ENCODE measurements around the gene PLA2G5.
"Not testable (repeated sequence)": the region's sequence is repeated elsewhere in the genome, so short reads cannot be mapped to it uniquely, and the experiment has no call there.

The PLA2G5 gene

DNA sequence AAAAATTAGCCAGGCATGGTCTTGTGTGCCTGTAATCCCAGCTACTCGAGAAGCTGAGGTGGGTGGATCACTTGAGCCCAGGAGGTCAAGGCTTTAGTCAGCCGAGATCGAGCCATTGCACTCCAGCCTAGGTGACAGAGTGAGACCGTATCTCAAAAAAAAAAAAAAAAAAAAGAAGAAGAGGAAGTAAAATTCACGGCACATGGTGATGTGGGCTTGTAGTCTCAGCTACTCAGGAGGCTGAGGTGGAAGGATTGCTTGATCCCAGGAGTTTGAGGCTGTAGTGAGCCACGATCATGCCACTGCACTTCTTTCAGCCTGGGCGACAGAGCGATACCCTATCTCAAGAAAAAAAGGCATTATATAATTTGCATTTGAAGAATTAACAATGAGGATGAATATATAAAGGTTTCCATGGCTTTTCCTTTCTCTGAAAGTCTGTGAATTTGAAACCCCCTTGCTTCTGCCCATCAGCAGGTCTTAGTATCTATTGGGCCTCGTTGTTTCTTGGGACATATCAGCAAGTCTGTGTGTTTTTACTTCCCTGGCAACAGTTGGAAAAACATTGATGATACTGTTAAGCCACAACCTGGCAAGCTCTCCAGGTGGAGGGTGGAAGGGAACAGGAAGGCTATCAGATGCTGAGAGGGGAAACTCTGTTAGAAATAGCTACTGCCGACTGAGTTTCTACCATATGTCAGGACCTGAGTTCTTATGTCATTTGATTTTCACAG, 53.9 kb downstream of the PLA2G5 start:
- no peak for DNase-seq

DNA sequence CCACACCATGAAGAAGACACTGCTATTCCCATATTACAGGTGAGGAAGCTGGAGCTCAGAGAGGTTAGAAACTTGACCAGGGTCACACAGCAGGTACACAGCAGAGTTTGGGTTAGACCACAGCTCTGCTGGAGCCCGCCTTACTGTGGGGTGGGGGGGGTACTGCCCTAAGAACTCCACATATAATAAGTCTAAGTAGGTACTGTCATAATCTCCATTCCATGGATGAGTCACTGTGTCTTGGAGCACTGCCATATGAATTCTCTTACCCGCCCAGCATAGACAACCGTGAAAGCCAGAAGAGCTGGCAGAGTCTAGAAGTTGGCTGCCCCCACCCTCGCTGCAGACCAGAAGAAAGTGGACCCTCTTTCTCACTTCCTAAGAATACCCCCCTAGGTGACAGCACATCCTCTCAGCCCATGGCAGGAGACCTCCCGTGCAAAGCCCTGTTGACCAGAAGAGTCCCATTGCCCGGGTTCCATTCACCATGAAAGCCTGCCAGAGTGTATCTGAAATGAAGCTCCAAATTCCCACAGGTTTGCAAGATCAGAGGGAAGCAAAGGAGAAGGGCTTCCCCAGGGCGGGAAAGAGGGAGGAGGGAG, 54.6 kb downstream of the PLA2G5 start:
- no peak for DNase-seq

DNA sequence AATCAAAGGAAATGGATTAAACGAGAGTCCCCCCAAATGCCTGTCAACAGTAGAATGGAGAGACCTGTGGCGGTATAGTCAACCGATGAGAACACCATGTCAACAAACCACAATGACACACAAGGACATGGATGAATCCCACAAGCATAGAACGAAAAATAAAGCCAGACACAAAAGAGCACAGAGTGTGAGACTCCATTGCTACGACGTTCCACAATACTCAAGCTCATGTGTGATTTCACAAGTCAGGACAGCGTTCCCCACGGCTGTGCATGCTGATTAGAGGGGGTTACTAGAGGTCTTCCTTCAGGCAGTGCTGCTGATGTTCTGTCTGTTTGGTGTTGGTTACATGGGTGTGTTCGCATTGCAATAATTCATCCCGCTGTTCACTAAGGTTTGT, 55.1 kb downstream of the PLA2G5 start:
- no peak for DNase-seq

DNA sequence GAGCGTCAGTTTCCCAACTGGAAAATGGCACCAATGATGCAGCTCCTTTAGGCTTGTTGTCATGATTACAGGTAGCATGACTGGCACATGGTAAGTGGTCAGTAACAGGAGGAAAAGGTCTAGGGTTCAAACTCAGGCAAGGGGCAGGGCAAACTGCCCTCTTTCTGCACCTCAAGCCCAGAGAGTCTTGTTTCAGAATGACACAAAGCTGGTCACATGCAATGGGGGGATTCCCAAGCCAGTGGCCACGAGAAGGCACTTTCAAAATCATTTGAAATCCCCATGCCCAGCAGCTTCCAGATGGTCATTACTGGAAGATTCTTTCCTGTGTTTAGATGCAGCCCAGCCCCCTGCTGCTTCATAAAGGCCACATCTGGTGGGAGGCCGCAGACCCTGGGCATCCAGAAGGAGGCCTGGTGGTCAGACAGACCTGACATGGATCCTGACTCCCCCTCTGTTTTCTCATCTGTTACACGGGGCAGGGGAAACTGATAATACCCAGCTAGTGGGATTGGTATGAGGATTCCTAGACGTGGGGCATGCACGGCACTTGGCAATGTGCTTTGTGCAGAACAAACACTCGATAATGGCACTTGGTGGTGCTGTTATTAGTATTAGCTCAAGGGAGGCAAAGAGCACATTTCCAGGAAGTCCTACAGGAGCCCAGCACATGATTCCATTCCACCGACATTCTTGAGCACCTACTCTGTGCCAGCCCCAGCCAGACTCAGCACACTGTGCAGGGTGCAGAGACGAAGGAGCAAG, 56.2 kb downstream of the PLA2G5 start:
- no peak for DNase-seq

DNA sequence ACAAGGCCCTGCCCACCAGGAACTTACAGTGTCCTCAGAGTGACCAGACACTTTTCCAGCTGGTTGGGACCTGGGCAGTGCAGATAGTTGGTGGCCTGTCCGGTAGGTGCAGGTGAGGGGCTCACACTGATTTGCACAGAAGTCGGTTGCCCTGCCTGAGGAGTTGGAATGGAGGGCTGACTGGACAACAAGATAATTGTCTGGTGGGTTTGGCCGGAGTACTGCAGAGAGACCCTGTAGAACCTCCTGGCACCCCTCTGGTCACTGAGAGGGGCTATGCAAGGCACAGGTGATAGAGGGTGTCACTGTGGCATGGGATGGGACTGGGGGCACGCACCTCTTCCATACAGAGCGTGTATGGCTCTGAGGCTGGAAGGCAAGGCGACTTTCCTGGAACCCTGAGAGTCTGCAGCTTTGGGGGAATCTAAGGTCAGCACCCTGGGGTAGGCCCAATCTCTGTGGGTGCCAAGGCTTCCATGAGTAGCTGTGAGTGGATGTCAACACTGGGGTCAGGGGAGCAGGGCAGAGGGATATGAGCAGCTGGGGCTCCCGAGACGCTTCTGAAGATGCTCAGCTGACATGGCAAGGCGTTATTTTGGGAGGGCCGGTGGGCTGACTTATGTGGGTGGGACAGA, 56.9 kb downstream of the PLA2G5 start:
- no peak for DNase-seq

DNA sequence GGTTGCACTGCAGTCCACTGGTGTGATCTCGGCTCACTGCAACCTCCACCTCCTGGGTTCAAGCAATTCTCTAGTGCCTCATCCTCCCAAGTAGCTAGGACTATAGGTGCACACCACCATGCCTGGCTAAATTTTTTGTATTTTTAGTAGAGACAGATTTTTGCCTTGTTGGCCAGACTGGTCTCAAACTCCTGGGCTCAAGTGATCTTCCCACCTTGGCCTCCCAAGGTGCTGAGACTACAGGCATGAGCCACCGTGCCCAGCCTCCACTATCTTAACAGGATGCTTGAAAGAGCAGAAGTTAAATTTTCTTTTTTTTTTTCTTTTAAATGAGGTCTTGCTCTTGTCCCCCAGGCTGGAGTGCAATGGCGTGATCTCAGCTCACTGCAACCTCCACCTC, 60.5 kb downstream of the PLA2G5 start:
- DNase-seq = not testable (repeated sequence)

DNA sequence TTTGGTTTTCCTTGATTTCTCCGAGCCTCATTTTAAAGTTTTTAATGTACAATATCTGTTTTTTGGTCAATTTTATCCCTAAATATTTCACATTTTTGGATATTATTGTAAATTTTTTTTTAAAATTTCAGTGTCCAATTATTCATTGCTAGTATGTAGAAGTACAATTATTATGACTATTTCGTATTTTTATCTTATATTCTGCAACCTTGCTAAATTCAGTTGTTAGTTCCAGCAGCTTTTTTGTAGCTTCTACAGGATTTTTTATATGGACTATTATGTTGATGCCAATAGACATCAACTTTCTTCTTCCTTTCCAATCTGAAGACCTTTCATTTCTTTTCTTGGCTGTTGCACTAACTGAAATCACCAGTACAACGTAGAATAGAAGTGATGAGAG, 65.0 kb downstream of the PLA2G5 start:
- no peak for DNase-seq

DNA sequence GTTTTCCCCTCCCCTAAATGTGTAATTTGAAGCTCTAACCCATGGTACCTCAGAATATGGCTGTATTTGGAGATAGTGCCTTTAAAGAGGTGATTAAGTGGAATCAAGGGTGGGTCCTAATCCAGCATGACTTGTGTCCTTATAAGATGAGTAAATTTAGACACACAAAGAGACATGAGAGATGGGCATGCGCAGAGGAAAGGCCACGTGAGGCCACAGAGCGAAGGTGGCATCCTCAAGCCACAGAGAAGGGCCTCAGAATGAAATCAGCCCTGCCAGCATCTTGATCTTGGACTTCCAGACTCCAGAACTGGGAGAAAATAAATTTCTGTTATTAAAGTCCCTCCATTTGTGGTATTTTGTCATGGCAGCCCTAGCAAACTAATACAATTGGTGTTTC, 66.3 kb downstream of the PLA2G5 start:
- DNase-seq = no peak

DNA sequence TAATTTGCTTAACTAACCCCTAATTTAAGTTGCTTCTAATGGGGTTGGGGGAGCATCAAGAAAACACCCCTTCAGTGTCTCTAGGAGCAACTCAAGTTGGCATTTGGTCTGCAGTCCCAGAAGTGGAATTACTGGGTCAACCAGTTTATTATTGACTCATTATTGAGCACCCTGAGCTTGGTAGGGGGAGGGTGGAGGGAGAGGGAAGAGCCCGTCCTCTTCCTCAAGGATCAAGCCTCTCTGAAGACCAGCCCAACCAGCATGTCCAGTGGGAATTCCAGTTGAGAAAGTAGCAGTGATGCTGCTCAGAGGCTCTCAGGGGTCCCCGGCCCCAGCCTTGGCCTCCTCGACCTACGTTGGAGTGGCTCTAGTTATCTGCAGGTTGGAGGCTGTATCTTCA, 67.1 kb downstream of the PLA2G5 start:
- DNase-seq = no peak

DNA sequence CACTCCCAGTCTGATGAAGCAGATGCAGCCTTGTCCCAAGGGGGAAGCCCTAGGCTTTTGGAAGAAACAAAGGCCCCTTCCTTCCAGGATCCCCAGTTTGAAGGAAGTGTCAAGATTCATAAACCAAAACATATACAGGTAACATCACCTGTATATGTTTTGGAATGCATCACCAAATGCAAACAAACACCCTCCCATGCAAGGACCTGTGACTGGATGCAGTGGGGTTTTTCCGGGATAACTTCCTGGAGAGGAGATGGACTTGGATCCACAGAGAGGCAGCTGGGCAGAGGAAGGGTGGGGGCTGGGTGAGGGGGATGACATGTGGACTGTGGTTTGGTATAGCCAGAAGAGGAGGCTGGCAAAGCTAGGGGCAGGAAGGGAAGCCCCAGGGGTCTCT, 67.6 kb downstream of the PLA2G5 start:
- no peak for DNase-seq

DNA sequence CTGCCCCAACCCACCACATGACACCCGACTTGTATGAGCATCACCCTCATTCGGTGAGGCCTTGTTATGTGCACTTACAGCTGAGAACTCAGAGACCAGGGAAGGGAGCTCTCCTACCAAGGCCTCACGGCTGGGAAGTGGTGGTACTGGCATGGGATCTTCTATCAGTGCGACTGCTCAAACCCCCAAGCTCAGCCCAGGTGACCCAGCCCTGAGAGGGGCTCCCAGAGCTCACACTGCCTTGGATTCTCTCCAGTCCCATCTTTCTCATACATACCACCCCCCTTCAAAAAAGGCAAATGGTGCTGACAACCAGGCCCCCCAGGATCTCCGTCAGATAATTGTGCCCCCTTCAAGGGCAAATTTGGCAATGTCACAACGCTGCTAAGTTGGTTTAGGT, 68.4 kb downstream of the PLA2G5 start:
- DNase-seq = no peak

DNA sequence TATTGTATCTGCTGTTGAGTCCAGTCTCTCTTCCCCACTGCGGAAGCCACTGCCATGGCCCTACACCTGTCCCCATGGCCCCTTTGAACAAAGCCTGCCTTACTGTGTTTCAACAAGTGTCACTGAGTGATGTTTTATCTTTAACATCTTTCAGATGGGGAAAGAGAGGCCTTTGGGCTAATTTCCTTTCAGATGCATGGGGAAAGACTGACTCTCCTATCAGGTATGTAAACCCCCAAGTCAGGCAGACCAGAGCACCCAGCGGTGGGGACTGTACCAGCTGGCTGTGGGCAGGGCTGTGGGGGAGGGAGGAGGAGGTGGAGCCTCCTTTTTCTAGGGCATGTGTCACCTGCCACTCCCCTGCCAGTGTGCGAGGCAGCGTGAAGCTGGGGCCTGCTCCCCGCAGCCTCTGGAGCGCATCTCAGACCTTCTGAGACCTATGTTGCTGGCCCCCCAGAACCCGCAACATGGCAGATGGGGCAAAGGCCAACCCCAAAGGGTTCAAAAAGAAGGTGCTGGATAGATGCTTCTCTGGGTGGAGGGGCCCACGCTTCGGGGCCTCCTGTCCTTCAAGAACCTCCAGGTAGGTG, 69.1 kb downstream of the PLA2G5 start, which contains the start of gene PLA2G2F:
Gene PLA2G2F (plus strand): TSS at position 363 of the 590 bp plus-strand sequence. CDS start 105 bp downstream, at position 468.
- no peak for DNase-seq

DNA sequence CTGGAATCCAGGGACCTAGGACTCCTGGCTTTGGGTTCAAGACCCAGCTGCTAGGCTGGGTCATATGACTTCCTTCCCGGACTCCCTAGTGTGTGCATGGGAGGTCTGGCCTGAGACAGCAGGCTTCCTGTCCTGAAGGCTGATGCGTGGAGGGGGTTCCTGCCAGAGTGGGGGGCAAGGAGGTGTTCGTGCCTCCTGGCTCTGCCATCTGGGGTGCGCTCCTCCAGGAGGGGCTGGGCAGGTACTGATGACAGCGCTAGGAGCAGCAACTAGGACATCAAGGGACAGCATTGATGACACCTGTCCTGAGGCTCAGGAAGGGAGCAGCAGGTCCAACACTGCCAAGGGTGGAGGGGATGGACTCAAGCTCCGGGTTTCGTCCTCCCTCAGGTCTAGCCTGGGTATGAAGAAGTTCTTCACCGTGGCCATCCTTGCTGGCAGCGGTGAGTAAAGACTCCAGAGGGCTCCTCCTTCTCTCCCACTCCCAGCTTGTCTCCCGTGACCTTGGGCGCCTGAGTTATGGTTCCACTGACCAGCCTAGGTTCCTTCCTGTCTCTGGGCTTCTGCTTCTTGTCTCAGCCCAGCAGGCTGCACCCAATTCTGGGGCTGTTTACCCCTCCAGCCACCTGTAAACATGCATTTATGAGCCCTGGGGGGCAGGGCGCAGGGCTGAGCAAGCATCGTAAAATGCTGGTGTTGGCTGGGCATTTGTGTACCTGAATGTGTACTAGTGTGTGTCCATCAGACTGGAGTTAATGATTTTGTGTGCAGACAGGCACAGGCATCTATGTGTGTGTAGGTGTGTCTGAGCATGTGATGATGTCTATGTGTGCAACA, 70.0 kb downstream of the PLA2G5 start:
- no peak for DNase-seq

DNA sequence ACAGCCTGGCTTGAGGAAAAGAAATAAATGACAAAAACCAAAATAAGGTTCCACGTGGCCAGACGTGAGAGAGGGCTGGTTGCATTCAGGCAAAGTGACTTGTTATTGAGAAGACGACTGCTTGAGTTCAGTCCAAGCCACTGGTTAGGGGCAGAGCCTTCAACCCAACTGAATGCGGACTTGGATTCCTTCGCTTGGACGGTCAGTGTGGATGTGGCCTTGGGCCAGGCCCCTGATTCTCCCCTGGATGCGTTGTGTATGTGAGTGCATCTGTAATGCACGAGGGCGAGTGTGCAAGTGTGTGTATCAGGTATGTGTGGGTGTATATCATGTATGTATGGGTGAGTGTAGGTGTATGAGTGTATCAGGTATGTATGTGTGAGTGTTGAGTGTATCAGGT, 71.0 kb downstream of the PLA2G5 start:
- DNase-seq = no peak

DNA sequence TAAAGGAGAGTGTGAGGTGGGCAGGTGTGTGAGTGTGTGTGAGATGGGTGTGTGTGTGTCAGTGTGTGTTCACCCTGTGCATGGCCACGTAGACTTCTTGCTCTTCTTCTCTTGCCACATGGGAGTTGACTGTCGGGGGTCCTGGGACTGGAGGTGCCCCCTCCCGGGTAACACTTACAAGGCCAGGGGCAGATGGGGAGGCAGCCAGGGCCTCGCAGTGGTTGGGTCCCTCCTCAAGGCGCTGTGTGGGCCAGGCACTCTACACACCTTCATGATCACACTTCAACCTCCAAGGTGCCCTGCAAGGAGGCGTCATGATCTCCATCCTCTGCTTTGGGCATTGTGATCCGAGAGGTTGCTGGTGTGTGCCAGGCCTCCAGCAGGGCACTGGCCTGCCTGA, 71.5 kb downstream of the PLA2G5 start:
- no peak for DNase-seq
